ENCODE measurements around the gene CD248. TPM values are rescaled to one million over a fixed set of nuclear protein-coding genes. Genes with fewer than 3 reads are reported as not detected.

Gene CD248
- polyA plus RNA-seq, 1 experiment, result 180 TPM

DNA sequence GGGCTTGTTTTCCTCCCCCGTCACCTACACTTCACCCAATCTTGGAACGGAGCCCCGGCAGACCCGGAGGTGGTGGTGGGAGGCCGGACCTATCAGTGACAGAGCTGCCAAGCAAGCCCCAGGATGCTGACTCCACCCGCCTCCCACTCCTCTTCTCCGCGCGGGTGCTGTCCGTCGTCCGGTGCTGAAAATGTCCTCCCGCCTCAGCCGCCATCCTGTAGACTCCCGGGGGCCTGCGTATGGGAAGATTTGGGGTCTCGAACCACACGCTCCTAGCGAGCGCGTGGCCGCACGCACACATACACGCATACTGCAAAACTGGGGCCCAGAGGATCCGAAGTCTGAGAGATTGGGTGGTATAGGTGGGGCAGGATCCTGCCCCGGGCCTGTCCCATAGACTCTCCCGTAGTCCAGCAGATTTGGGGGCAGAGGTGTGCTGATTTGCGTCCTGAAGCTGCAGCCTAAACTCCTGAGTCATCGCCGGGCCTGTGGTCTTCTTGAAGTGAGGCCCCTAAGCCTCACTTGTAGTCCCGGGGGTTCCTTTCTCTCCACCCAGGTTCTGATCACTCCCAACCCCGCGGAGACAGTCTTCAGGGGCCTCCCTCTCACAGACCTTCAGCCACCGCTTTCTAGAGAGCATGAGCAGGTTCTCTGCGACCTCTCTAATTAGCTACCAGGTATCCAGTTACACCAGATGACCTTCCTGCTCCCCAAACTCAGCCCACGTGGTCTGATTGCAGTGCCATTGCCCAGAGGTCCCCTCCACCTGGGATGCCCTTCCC lies 27.1 kb downstream of the CD248 start:
- ChIA-PET CTCF (interaction anchor here (0.9 to 4.5 kb wide), 13 partner anchors 7 to 132 kb away, joined by 3 to 34 read pairs (median 5); partner anchors contain the start of genes NPAS4, RAB1B and RIN1), POLR2A (interaction anchor here (0.6 to 1.6 kb wide), 9 partner anchors 7 to 278 kb away, joined by 3 to 18 read pairs (median 6); partner anchors contain the start of gene CD248)
- Histone ChIP-seq H3K27me3 (ENCODE audit: control insufficient read depth, insufficient read depth, low read length) (peaks cover 21% of the 10 kb centered on the region), H3K36me3 (ENCODE audit: control insufficient read depth, insufficient read depth, low read length) (peaks cover 8% of the 10 kb centered on the region), H3K4me3 (ENCODE audit: low read depth, low read length) (peak overlapping the region; percentile 62)
- DNase-seq (ENCODE audit: low read depth), result no peak
- TF ChIP-seq, protein P1, sequence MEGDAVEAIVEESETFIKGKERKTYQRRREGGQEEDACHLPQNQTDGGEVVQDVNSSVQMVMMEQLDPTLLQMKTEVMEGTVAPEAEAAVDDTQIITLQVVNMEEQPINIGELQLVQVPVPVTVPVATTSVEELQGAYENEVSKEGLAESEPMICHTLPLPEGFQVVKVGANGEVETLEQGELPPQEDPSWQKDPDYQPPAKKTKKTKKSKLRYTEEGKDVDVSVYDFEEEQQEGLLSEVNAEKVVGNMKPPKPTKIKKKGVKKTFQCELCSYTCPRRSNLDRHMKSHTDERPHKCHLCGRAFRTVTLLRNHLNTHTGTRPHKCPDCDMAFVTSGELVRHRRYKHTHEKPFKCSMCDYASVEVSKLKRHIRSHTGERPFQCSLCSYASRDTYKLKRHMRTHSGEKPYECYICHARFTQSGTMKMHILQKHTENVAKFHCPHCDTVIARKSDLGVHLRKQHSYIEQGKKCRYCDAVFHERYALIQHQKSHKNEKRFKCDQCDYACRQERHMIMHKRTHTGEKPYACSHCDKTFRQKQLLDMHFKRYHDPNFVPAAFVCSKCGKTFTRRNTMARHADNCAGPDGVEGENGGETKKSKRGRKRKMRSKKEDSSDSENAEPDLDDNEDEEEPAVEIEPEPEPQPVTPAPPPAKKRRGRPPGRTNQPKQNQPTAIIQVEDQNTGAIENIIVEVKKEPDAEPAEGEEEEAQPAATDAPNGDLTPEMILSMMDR (IDR thresholded peaks at IDR 0.05; ENCODE audit: insufficient read depth, low read depth, low read length), result no peak

DNA sequence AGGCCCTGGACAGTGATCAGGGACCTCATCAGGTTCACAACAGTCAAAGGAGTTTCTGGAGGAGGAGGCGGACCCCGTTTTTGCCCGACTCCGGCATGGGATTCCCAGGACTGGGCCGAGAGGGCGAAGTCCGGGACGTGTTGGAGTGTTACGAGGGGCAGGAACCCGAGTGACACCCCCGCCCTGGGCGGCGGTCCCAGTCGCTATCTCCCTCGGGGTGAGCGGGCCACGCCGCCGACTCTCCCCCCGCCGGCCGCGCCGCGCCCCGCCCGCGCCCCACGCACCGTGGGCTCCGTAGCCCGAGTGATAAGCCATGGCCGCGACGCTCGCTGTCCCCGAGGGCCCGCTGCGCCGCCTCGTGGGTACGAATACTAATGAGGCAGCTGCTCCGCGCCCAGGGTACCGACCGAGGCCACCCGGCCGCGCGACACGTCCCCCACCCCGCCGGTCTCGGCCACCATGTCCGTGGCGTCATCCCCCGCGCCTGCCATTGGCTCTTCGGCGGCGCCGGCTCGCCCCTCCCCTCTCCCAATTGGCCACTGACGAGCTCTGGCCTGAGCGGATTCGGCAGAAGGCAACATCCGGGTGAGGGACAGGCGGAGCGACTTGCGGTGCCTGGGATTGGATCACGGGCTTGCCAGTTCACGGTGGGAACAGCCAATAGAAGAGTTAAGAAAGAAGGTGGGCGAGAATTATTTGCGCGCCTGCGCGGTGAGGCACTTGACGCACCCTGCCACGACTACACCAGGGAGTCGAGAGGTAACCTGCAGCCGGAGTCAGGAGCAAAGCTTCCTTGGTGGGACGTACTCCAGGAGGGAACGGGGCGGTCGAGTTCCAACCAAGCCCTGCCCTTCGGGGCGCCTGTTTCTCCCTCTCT lies 27.9 kb downstream of the CD248 start, which contains the start of gene YIF1A:
YIF1A (minus strand) TSS at position 473 of the 877 bp plus-strand sequence; CDS start at position 315, 158 bp downstream.
- POLR2A ChIA-PET, result interaction anchor here (0.5 to 1.6 kb wide), 11 partner anchors 8 to 278 kb away, joined by 3 to 18 read pairs (median 3); partner anchors contain the start of gene CD248
- Histone ChIP-seq H3K27me3 (ENCODE audit: control insufficient read depth, insufficient read depth, low read length) (peaks cover 19% of the 10 kb centered on the region), H3K4me3 (ENCODE audit: low read depth, low read length) (peak within 1 kb of the TSS; percentile 84), H3K36me3 (ENCODE audit: control insufficient read depth, insufficient read depth, low read length) (peaks cover 10% of the 10 kb centered on the region)
- CTCF ChIA-PET, result interaction anchor here (0.9 to 4.5 kb wide), 12 partner anchors 9 to 132 kb away, joined by 3 to 34 read pairs (median 4); partner anchors contain the start of genes NPAS4, RAB1B and RIN1
- TF ChIP-seq, protein P1 (IDR thresholded peaks at IDR 0.05; ENCODE audit: insufficient read depth, low read depth, low read length), result no peak
- peak; percentile 98 for DNase-seq (ENCODE audit: low read depth)

DNA sequence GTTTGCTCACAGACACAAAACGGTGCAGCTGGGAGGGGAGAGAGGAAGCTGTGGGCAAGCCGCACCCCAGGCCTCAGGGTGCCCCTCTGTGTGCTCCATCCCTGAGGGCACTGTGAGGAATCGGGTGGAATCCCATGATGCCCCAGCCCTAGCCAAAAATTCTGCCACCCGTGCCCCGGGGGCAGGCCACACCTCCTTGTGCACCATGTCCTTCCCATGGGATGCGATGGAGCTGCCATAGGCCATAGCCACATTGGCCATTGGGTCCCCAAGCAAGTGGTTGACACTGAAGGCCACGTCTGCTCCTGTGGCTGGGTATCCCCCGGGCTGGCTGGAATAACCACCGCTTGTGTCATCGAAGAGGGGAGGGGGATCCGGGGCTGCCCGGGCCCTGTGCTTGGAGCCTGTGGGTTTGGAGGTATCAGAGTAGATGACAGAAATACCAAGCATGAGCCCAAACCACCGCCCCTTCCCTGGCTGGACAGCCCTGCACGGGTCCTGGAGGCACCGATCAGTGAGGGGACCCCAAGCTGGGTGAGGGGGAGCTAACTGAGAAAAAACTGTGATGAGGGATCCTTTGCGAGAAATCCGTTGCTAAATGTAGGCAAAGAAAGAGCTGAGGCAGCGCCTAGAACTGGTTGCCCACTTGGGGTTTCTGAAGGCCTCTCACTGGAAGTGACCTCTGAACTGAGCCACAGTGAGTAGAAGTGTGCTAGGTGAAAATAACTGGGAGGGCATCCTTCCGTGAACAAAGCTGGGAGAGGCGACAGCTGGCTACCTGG lies 28.8 kb downstream of the CD248 start:
- no peak for DNase-seq (ENCODE audit: low read depth)
- TF ChIP-seq, protein P1 (IDR thresholded peaks at IDR 0.05; ENCODE audit: insufficient read depth, low read depth, low read length), result no peak
- Histone ChIP-seq H3K4me3 (ENCODE audit: low read depth, low read length) (peak overlapping the region; percentile 84), H3K36me3 (ENCODE audit: control insufficient read depth, insufficient read depth, low read length) (peaks cover 10% of the 10 kb centered on the region), H3K27me3 (ENCODE audit: control insufficient read depth, insufficient read depth, low read length) (peaks cover 13% of the 10 kb centered on the region)
- ChIA-PET CTCF (interaction anchor here (1.1 to 4.5 kb wide), 8 partner anchors 11 to 133 kb away, joined by 3 to 34 read pairs (median 6); partner anchors contain the start of genes NPAS4, RAB1B and RIN1), POLR2A (interaction anchor here (1.6 kb wide), 1 partner anchor 25 kb away, joined by 18 read pairs; no protein-coding TSS in a partner anchor)

DNA sequence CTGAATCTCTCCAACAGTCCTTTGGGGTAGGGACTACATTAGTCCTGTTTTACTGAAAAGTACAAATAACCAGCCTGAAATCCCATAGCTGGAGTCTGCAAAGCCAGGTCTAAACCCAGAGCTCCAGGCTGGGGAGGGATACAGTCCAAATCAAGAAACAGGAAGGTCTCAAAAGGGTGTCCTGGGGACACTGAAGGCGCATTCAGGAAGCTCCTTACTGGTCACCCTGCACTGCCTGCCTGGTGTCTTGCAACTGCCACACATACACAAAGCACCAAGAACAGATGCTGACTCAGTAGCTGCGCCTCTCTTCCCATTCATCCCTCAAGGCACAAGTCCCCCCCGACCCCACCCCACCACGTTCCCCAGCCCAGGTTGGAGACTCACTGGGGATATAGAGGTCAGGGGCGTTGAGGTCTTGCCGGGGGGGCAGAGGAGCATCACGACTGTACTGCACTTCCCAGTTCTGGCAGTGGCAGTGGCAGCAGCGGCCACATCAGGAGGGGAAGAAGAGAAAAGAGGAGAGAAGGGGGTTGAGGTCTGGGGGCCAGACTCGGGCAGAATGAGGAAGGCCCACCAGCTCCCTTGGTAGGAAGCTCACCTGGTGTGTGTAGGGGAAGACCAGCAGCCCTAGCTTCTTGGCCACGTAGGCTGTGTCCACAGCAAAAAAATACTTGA lies 29.5 kb downstream of the CD248 start:
- POLR2A ChIA-PET, result no interaction called here
- DNase-seq (ENCODE audit: low read depth), result no peak
- Histone ChIP-seq H3K36me3 (ENCODE audit: control insufficient read depth, insufficient read depth, low read length) (peaks cover 10% of the 10 kb centered on the region), H3K4me3 (ENCODE audit: low read depth, low read length) (no peak overlapping the region; the same call in 1 of the 2 replicates), H3K27me3 (ENCODE audit: control insufficient read depth, insufficient read depth, low read length) (peaks cover 6% of the 10 kb centered on the region)
- CTCF ChIA-PET, result interaction anchor here (1.3 to 4.5 kb wide), 6 partner anchors 10 to 102 kb away, joined by 3 to 34 read pairs (median 4); partner anchors contain the start of gene RIN1
- TF ChIP-seq, protein P1 (IDR thresholded peaks at IDR 0.05; ENCODE audit: insufficient read depth, low read depth, low read length), result no peak
